Globus pallidus (tissue), 1 donor: ENCODE data around the gene GPN3.
"Not testable (repeated sequence)": the region's sequence is repeated elsewhere in the genome, so short reads cannot be mapped to it uniquely, and the experiment has no call there.

Source experiments
- DNase-seq: peaks from one replicate; pipeline ENCODE4 v3.0.0-alpha.2; 2015; ENCODE audit warnings: low spot score

The GPN3 gene

DNA sequence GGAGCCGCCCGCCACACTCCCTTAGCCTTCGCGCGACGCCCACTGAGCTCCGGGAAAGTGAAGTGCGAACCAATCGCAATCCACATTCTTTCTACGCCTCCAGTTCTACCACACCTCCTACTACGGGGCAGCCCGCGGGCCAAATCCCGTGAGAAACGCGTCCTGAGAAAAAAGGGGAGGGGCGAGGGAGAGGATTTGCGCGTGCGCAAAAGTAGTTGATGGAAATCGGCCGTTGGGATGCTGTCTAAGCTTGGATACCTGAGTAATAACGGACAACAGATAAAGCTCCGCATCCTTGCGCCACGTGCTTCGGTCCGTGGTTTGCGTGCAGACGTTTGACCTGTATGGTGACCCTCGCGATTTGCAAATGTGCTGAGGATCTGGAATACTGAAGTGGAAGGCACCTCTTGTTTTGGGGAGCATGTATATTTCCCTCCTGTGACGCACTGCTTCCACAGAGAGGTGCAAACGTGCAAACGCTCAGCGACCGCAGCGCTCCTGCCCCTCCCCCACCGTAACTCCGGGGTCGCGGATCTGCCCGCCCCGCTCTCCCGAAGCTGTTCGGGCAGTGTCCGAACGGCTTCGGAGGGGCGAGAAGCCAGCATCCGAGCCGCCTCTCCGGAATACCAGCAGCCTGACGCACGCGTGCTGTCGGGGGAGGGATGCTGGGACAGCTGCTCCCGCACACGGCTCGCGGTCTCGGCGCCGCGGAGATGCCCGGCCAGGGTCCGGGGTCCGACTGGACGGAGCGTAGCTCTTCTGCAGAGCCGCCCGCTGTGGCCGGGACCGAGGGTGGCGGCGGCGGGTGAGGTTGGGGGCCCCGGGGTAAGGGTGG, at the start of gene GPN3, which contains the start of gene FAM216A:
TSS of gene GPN3 (minus strand) at position 44 of the 835 bp plus-strand sequence. CDS start 54 bp downstream, outside the sequence.
TSS of gene FAM216A (plus strand) at position 632 of the 835 bp plus-strand sequence. CDS start at position 663, 31 bp downstream.
- DNase-seq = peak; percentile 97

DNA sequence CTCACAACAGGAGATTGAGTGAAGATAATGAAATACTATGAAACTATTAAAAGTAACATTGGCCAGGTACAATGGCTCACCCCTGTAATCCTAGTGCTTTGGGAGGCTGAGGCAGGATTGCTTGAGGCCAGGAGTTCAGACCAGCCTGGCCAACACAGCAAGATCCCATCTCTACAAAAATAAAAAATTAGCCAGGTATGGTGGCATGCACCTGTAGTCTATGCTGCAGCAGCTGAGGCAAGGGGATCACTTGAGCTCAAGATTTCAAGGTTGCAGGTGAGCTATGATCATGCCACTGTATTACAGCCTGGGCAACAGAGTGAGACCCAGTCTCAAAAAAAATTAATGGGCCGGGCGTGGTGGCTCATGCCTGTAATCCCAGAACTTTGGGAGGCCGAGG, 48.9 kb upstream of the GPN3 start:
- DNase-seq = no peak

DNA sequence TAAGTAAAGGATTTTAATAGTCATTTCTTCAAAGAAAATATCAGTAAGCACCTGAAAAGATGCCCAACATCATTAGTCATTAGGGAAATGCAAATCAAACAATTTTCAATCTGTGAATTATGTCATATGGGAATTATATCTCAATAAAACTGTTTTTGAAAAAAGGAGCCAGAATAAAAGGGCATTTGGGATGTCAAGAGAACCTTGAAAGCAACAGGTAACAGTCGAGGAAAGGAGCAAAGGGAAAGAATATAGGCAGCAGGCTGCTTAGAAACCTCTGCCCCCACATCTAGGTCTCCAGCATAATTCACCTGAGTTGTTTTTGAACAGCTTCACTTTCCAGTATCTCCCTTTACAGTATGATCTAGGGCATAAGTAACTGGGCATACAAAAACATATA, 46.3 kb upstream of the GPN3 start:
- DNase-seq = no peak

DNA sequence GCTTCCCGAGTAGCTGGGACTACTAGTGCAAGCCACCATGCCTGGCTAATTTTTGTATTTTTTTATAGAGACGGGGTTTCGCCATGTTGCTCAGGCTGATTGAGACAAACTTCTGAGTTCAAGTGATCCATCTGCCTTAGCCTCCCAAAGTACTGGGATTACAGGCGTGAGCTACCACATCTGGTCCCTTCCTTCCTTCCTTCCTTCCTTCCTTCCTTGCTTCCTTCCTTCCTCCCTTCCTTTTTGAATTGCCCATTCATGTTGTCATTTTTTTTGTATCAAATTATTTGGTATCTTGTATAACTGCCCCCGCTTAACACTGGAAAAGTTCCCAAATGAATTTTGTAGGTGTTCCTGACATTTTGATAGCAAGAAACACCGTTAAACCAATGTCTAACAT, 45.8 kb upstream of the GPN3 start:
- no peak for DNase-seq

DNA sequence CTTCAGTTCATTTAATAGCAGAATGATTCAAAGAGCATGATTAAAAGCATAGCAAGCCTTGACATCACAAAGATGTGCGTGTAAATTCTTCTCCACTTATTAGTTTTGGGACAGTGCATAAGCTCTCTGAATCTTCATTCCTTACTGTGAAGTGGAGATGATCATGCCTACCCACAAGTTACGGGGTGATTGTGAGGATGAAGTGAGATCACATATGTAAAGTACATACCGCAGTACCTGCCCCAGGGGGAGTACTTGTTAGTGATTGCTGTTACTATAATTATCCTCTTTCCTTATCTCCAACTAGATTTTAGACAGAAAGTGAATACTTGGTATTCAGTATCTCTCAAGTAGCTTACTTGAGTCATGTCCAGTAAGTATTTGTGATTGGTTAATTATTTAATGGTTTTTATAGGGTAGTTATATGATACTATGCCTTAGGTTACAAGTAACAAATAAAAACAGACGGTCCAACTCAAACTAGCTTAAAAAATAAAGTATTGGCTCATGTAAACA, 40.1 kb upstream of the GPN3 start:
- no peak for DNase-seq

DNA sequence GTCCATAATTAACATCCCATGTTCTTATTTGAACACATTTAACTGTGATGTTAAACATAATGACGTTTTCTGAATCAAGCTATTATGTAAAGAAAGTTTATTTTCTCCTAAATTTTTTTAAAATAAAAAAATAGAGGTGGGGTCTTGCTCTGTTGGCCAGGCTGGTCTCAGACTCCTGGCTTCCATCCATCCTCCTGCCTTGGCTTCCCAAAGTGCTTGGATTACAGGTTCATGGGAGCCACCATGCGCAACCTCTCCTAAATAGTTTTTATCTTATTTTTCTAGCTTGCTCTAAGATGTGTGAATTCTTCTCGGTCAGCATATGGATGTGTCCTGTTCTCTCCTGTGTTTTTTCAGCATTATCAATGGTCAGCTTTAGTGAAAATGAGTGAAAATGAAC, 37.3 kb upstream of the GPN3 start:
- no peak for DNase-seq

DNA sequence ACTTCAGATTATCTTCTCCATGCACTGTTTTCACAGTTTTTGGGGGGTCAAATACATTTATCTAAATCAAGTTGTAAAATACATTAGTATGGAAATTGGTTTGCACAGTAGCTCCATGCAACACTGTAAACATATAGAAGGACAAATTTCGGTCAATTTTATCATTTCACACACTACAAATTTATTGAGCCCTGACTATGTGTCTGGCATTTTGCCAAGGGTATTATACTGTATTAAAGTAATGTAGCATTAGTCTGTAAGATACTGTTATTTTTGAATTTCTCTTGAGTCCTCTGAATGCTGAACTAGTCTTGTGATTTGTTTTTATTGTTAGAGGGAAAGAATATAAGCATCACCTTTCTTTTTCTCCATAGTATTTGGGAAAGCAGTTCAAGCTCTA, 35.4 kb upstream of the GPN3 start:
- no peak for DNase-seq

DNA sequence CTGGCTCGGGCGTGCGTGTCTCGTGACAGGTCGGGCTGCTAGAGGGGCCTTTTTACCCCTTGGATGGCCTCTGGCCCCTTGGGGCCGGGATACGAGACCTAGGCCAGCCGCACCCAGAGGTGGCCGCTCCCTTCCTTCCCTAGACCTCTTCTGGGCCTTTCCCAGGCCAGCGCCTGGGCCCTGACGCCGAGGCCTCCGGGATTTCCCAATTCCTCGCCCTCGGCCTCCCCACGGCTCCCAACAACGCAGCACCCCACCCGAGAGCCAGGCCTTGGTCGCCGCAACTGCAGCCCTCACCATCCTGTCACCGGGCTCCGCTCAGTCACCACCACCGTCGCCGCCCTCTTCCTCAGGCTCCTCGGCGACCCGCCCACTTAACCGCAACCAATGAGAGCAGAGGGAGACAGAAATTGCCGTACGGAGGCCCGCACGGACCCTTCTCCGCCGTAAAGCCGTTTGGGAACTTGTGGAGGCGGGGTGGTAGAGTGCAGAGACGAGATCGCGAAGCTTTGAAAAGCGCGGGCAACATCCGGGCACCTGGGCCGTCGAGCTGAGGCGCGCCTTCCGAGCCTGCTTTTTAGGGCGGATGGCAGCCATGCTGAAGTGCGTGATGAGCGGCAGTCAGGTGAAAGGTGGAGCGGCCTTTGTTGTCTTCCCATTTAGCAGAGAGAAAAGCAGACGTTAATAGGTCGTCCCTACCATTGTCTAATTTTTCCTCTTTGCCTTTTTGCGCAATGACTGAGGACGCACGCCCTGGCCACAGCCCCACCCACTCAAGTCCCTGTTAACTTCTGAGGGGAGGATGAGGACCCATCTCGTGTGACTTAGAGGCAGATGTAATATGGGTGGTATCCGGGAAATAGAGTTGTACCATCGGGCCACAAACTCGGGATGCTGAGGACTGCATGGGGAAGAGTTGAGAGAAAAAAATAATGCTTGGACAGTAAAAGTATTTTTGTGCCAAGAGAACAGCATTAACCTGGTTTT, 34.0 kb upstream of the GPN3 start, which contains the start of the genes RAD9B and VPS29:
TSS of gene RAD9B (plus strand) at position 580 of the 987 bp plus-strand sequence. CDS start at position 587, 7 bp downstream.
TSS of gene VPS29 (minus strand) at position 360 of the 987 bp plus-strand sequence. CDS start at position 300, 60 bp downstream.
- DNase-seq = peak; percentile 96

DNA sequence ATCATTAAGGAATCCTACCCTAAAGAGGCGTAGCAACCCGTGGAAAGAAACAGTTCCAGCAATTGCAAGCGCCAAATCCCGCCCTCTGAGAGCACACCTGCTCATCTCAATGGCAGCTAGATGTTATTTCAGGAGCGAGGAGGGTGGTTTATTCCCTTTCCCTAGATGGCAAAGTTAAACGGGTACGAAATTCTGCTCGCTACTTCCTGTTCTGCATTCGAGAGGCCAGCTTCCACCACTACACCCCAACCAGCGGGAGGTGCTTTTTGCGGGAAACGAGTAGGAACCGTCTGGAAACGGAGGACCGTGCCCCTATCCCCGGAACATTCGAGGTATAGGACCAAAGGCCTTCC, 33.3 kb upstream of the GPN3 start:
- no peak for DNase-seq

DNA sequence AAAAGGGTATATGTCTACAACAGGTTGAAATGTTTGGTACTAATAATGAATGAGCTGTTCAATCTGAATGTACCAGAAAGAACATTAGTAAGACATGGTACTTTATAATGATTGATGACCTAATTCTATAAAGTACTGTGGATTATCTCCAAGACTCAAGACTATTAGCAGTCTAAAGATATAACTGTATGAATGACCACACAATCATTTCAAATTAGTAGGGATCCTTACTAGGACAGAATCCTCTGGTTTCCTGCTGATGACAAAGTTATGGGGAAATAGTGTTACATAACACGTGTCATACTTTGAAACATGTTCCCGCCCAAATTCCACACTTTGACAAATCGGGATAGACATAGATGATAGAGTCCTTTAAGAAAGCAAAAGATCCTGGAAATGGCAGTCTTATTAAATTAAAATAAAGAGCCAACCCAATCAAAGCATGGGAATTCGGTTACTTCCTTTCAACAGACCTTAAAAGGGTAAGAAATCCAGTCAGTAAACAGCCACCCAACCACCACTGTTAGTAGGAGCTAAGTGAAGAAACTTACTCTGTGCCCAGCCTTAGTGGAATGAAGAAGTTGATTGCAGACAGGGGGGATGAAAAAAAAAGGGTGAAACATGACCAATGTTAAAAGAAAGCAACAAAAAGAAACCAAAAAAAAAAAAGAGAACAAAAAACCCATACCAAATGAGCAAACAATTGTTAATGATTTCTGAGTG, 31.1 kb upstream of the GPN3 start:
- no peak for DNase-seq

DNA sequence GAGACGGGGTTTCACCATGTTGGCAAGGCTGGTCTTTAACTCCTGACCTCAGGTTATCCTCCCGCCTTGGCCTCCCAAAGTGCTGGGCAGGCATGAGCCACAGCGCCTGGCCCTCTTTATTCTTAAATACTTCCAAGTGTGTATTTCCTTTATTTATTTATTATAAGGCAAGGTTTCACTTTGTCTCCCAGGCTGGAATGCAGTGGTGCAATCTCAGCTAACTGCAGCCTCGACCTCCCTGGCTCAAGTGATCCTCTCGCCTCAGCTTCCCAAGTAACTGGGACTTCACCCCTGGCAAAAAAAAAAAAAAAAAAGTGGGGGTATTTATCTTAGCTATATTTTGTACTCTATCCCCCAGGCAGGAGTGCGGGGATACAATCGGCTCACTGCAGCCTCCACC, 7.4 kb upstream of the GPN3 start:
- DNase-seq = no peak

DNA sequence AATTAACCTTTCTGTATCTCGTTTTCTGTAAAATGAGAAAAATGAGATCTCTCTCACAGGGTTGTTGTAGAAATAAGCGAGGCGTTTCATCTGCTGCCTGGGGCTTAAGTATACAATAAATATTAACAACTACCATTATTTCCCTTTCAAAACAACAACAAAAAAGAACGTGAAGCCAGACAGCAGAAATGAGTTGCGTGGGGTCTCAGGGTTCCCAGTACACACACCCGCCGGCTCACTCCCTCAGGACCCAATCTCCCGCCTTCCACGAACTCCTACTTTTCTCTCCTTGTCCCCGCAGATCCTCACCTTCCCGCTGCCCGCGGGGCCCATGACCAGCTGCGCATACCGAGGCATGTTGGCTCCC, 227 bp downstream of the GPN3 start:
- DNase-seq = no peak

DNA sequence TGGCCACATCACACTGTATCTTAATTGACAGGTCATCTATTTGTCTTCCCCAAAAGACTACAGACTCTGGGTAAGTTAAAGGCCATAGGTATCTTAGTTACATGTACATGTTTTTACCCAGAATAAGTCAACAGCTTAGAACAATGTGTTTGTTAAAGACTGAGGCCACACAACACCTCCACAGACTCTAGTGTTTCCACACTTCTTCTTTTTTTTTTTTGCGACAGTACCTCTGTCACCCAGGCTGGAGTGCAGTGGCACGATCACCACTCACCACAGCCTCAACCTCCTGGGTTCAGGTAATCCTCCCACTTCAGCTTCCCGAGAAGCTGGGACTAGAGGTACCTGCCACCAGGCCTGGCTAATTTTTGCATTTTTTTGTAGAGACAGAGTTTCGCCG, 1.3 kb downstream of the GPN3 start:
- no peak for DNase-seq

DNA sequence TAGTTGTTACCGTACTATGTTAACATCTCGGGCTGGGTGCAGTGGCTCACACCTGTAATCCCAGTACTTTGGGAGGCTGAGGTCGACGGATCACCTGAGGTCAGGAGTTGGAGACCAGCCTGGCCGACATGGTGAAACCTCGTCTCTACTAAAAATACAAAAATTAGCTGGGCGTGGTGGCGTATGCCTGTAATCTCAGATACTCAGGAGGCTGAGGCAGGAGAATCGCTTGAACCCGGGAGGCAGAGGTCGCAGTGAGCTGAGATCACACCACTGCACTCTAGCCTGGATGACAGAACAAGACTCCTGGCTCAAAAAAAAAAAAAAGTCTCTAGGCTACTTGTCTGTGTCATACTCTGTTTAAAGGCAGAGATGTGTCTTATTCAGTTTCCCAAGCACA, 2.3 kb downstream of the GPN3 start:
- DNase-seq = not testable (repeated sequence)

DNA sequence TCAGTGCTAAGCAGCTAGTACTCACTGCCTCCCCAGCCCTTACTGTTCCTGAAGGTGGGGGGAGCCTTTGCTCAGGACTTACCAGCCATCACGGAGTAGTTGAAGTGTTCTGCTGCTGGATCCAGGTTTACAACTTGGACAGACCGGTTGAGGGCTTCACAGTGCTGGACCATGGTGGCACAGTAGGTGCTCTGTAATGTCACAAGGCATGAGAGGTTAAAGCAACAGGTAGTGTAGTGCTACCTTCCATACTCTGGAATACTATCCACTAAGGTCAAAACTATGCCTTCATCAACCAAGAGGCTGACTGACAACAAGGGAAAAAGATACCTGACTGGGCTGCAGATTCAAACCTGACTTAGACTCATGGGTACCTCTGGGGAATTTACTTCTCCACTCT, 3.0 kb downstream of the GPN3 start:
- DNase-seq = no peak

DNA sequence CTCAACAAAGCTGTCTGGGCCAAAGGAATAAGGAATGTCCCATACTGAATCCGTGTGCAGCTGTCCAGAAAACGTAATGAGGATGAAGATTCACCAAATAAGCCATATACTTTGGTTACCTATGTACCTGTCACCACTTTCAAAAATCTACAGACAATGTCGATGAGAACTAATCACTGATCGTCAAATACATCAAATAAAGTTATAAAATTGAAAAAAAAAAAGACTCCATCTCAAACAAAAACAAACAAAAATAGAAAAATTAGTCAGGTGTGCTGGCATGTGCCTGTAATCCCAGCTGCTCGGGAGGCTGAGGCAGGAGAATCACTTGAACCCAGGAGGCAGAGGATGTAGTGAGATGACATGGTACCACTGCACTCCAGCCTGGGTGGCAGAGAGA, 6.9 kb downstream of the GPN3 start:
- not testable (repeated sequence) for DNase-seq

DNA sequence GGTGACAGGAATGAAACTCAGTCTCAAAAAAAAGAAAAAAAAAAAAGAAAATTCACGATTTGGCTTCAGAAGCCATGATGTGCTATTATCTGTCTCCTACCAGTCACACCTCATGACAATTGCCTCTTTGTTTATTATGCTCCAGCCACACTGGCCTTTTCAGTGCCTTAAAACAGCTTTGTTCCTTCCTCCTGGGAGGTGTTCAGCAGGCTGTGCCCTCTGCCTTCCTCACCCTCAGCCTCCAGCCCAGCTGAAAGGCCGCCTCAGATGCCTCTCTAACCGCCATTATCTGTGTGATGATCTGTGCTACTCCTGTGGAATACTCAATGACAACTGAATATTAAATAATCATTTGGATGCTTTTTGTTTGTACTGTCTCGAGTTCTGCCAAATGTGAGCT, 9.3 kb downstream of the GPN3 start:
- DNase-seq = peak; percentile 60

DNA sequence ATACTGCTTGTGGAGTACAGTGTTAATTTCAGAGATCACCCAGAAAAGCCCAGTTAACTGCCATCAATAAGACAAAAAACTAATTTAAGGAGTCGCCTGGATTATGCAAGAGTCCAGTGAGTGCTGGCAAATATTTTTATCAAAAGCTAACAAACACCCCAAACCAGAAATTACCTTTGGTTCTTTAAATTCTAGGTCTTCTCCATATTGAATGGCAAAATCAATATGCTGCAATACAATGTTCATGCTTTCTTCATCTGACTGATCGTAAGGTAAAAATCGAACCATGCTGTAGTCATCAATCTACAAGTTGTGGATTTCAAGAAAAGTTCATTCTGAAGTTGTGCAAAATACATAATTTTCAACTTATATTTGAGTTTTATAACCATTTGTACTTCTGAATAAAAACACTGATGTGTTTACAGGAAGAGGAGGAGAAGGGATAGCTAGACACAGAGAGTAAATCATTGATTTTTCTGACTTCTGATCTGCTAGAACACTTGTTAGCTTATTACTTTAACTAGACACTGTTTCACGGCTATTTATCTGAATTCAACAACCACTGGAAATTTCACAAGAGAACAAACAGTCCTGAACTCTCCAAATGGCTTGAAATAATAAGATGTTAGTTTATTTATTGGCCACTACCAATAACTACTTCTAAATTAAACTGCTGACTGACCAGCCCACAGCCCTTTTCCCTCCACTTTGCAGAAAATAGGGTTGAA, 14.3 kb downstream of the GPN3 start:
- DNase-seq = no peak

DNA sequence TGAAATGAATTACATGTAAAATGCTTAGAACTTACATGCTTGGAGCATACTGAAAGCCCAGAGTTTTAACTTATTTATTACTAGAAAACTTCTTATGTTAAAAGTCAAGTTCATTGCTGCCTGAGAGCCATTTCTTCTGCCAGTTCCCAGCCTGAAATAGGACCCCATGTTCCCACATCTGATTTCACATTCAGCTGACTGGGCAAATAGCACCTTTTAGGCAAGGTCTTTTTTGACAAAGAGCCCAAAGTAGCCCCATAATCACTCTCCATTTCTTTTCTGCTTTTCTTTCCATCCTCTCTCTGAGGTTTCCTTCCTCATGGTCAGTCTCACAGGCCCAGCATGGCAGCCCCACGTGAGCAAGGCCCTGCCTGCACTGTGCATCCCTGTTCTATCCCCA, 16.8 kb downstream of the GPN3 start:
- DNase-seq = no peak

DNA sequence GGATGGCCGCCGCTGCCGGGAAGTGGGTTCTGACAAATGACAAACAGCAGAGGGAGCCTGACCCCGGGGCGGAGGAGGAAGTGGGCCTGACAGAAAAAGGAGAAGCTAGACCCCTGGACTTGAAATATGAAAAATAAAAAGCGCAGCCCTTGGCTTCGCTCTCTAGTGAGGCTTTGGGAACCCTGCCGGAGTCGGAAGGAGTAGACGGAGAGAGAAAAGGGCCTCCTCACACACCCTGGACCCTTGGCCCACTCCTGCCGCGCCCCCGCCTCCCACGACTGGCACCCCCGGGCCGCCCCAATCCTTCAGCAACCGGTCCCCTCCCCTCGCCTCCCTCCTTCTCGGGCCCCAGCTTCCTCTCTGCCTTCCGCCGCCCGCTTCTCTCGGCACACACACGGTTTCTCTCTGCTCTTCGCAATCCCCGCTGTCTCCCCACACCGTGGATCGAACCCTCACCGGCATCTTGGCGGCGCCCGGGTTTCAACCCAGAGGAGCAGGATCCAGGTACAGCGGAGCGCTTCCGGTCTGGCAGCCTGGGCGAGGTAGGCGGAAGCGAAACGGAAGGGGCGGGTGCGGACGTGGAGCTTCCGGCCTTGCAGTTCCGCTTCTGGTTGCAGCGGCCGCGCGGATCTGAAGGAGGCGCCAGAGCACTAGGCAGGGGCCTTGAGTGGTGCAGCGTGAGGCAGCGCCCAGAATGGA, 18.1 kb downstream of the GPN3 start, which contains the start of gene ARPC3:
TSS of gene ARPC3 (minus strand) at position 539 of the 699 bp plus-strand sequence. CDS start at position 462, 77 bp downstream.
- DNase-seq = peak; percentile 93
